NB4 (cell line): Measurements from ENCODE around the gene SLC35D1.

Source experiments
- CTCF ChIP-seq: IDR thresholded peaks from one replicate; pipeline ENCODE4 v1.5.1; 2012; ENCODE audit warnings: low read depth, low read length
- MAX ChIP-seq: IDR thresholded peaks from 2 replicates; pipeline ENCODE4 v1.6.1; 2011; ENCODE audit warnings: low read depth, low read length
- POLR2A ChIP-seq: IDR thresholded peaks from 2 replicates; pipeline ENCODE4 v1.6.1; 2011; ENCODE audit warnings: mild to moderate bottlenecking; ENCODE audit not compliant: insufficient read length; ENCODE audit errors: extremely low read depth

- TF ChIP-seq CTCF (no peak), POLR2A (no peak), MAX (no peak)
These were observed 2.8 kb downstream of the SLC35D1 start for GRCh38 chr1:67051196-67051595.
